Fibroblast of lung (primary cell): ENCODE measurements around the gene ITCH. TPM values are rescaled to one million over a fixed set of nuclear protein-coding genes. Genes with fewer than 3 reads are reported as not detected.

Source experiments
- DNase-seq, 2 donors: peaks; one replicate each; pipeline versions ENCODE4 v3.0.0 to v3.0.0-alpha.2; 2010; ENCODE audit warnings: low read depth in 2 of 2
- H2AFZ ChIP-seq: 2 replicates; pipeline ENCODE4 v1.5.1; 2012; ENCODE audit warnings: low read length, control low read depth, inconsistent platforms
- H3K27ac ChIP-seq: 2 replicates; pipeline ENCODE4 v1.5.1; 2011; ENCODE audit warnings: low read length, control low read depth; ENCODE audit not compliant: insufficient read depth
- H3K27me3 ChIP-seq: 2 replicates; pipeline ENCODE4 v1.5.1; 2011; ENCODE audit warnings: mild to moderate bottlenecking, low read length; ENCODE audit not compliant: control insufficient read depth, insufficient read depth
- H3K36me3 ChIP-seq: 2 replicates; pipeline ENCODE4 v1.5.1; 2011; ENCODE audit warnings: low read length; ENCODE audit not compliant: control insufficient read depth, insufficient read depth
- H3K4me1 ChIP-seq: 2 replicates; pipeline ENCODE4 v1.5.1; 2011; ENCODE audit warnings: low read length; ENCODE audit not compliant: control insufficient read depth, insufficient read depth; ENCODE audit errors: extremely low read depth
- H3K4me2 ChIP-seq: 2 replicates; pipeline ENCODE4 v1.5.1; 2011; ENCODE audit warnings: low read length, control low read depth; ENCODE audit not compliant: insufficient read depth; ENCODE audit errors: extremely low read depth
- H3K4me3 ChIP-seq, 4 experiments: fragments of 200-600 bp in 1 of 4; sonication (generic) in 1 of 4; replicated peaks in 1 of 4; 2 replicates each; pipeline ENCODE4 v1.5.1; 2011 to 2016; ENCODE audit warnings: low read length in 4 of 4, low read depth in 3 of 4, mild to moderate bottlenecking in 3 of 4, control low read depth in 2 of 4, inconsistent platforms in 1 of 4, mixed read lengths in 1 of 4; ENCODE audit not compliant: insufficient read depth in 1 of 4; ENCODE audit errors: control extremely low read depth in 1 of 4
- H3K79me2 ChIP-seq: 2 replicates; pipeline ENCODE4 v1.5.1; 2012; ENCODE audit warnings: mild to moderate bottlenecking, low read length, inconsistent platforms; ENCODE audit not compliant: control insufficient read depth, insufficient read depth
- H3K9ac ChIP-seq: 2 replicates; pipeline ENCODE4 v1.5.1; 2011; ENCODE audit warnings: mild to moderate bottlenecking, low read length, control low read depth; ENCODE audit not compliant: insufficient read depth
- H3K9me3 ChIP-seq: 2 replicates; pipeline ENCODE4 v1.5.1; 2012; ENCODE audit warnings: low read depth, low read length; ENCODE audit not compliant: control insufficient read depth, insufficient read depth
- H4K20me1 ChIP-seq: 2 replicates; pipeline ENCODE4 v1.5.1; 2011; ENCODE audit warnings: low read length; ENCODE audit not compliant: control insufficient read depth, insufficient read depth; ENCODE audit errors: extremely low read depth
- EZH2 ChIP-seq: IDR thresholded peaks from 2 replicates; pipeline ENCODE4 v1.5.1; 2012; ENCODE audit warnings: low read length, control low read depth, mild to moderate bottlenecking; ENCODE audit errors: missing control alignments
- polyA plus RNA-seq, 2 donors: library from polyadenylated mRNA; depleted of rRNA in 1 of 2; stranded (reverse) in 1 of 2; unstranded in 1 of 2; fragments of >200 nt; gene quantifications; 2 replicates each; pipeline ENCODE4 v1.2.1, GENCODE V29; 2011 to 2012; ENCODE audit warnings: missing spikeins in 1 of 2
- total RNA-seq: library from RNA; depleted of rRNA; stranded (reverse); fragments of >200 nt; gene quantifications from 2 replicates; pipeline ENCODE4 v1.2.1, GENCODE V29; 2014
- TF ChIP-seq, protein P1 (sequence below), 2 donors: IDR thresholded peaks in 1 of 2; conservative IDR thresholded peaks in 1 of 2; 1 replicate in 1 of 2; 2 replicates in 1 of 2; pipeline ENCODE4 v1.5.1; 2011 to 2012; ENCODE audit warnings: low read length in 2 of 2, control low read depth in 1 of 2, inconsistent platforms in 1 of 2, low read depth in 1 of 2, mild to moderate bottlenecking in 1 of 2

The ITCH gene
- total and polyA plus RNA-seq, 2 donors (not counting 1 experiment from before 2014, with no cell fraction given): 25.0 to 77.6 TPM

DNA sequence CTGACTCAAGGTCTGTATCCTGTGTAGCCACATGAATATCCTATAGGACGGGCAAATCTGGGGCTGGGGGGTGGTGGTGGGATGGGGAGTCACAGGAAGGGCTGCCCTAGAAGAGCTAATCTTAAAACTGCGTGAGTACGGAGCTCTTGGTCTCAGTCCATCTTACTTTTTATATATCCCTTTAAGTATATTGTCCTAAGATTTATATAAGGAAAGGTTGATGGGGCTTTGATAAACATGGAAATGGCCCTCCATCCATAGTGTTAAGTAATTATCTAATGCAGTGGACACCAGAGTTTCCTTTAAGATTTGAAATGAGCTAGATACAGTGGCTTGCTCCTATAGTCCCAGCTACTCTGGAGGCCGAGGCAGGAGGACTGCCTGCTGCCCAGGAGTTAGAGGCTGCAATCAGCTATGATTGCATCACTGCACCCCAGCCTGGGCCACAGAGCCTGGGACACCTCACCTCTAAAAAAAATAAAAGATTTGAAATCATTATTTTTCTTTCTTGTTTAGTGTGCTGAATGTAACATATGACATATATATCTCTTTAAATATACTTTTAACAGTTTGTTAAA lies 128.9 kb downstream of the ITCH start:
- Histone ChIP-seq H3K9ac (no peak overlapping the region), H3K4me2 (no peak overlapping the region), H3K9me3 (no peaks in the 10 kb centered on the region), H3K36me3 (peaks cover 9% of the 10 kb centered on the region), H2AFZ (no peak overlapping the region), H3K27me3 (no peaks in the 10 kb centered on the region), H3K79me2 (no peaks in the 10 kb centered on the region), H3K27ac (no peak overlapping the region), H4K20me1 (no peaks in the 10 kb centered on the region), H3K4me1 (no peaks in the 10 kb centered on the region), H3K4me3 (no peak overlapping the region)
- no peak for TF ChIP-seq EZH2
- TF ChIP-seq, protein P1, sequence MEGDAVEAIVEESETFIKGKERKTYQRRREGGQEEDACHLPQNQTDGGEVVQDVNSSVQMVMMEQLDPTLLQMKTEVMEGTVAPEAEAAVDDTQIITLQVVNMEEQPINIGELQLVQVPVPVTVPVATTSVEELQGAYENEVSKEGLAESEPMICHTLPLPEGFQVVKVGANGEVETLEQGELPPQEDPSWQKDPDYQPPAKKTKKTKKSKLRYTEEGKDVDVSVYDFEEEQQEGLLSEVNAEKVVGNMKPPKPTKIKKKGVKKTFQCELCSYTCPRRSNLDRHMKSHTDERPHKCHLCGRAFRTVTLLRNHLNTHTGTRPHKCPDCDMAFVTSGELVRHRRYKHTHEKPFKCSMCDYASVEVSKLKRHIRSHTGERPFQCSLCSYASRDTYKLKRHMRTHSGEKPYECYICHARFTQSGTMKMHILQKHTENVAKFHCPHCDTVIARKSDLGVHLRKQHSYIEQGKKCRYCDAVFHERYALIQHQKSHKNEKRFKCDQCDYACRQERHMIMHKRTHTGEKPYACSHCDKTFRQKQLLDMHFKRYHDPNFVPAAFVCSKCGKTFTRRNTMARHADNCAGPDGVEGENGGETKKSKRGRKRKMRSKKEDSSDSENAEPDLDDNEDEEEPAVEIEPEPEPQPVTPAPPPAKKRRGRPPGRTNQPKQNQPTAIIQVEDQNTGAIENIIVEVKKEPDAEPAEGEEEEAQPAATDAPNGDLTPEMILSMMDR (conservative IDR thresholded peaks at IDR 0.05 in 1 of 2, IDR thresholded peaks at IDR 0.05 in 1 of 2; ENCODE audit: low read depth in 1 of 2, low read length in 2 of 2): no peak
- no peak for DNase-seq

DNA sequence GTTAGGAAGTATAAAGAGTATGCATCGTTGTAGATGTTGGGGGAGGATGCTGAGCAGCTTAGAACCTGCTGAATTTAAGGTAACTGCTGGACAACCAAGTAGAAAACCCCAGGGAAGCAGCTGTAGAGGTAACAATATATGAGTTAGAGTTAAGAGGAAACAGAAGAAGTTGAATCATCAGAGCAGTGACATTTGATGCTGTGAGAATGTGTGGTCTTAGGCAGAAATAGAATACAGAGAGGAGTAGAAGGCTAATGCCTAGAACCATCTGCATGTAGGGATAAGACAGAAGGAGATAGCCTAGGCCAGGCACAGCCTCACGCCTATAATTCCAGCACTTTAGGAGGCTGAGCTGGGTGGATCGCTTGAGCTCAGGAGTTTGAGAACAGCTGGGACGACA lies 130.6 kb downstream of the ITCH start:
- Histone ChIP-seq H3K4me2 (no peak overlapping the region), H3K79me2 (peaks cover 4% of the 10 kb centered on the region)

GRCh38 chr20:34495307-34495706 lies 132.2 kb downstream of the ITCH start:
- Histone ChIP-seq H2AFZ (no peak overlapping the region), H3K9ac (no peak overlapping the region), H3K4me1 (no peaks in the 10 kb centered on the region), H3K4me2 (no peak overlapping the region), H3K36me3 (peaks cover 9% of the 10 kb centered on the region), H4K20me1 (no peaks in the 10 kb centered on the region), H3K27ac (no peak overlapping the region), H3K4me3 (no peak overlapping the region), H3K27me3 (no peaks in the 10 kb centered on the region), H3K9me3 (no peaks in the 10 kb centered on the region), H3K79me2 (peaks cover 4% of the 10 kb centered on the region)
- no peak for DNase-seq
- TF ChIP-seq, protein P1 (conservative IDR thresholded peaks at IDR 0.05 in 1 of 2, IDR thresholded peaks at IDR 0.05 in 1 of 2; ENCODE audit: low read depth in 1 of 2, low read length in 2 of 2): no peak
- TF ChIP-seq EZH2: no peak

More for the DNA sequence above, 130.6 kb downstream of the ITCH start:
- no peak overlapping the region for H2AFZ ChIP-seq
- DNase-seq: no peak
- no peak overlapping the region for H3K27ac ChIP-seq
- no peaks in the 10 kb centered on the region for H4K20me1 ChIP-seq
- H3K9ac ChIP-seq: no peak overlapping the region
- no peaks in the 10 kb centered on the region for H3K4me1 ChIP-seq
- no peaks in the 10 kb centered on the region for H3K9me3 ChIP-seq
- no peaks in the 10 kb centered on the region for H3K27me3 ChIP-seq
- H3K36me3 ChIP-seq: peaks cover 9% of the 10 kb centered on the region
- TF ChIP-seq, protein P1 (conservative IDR thresholded peaks at IDR 0.05 in 1 of 2, IDR thresholded peaks at IDR 0.05 in 1 of 2; ENCODE audit: low read depth in 1 of 2, low read length in 2 of 2): no peak
- no peak for TF ChIP-seq EZH2
- no peak overlapping the region for H3K4me3 ChIP-seq
